Measurements from ENCODE around the gene TRIML1.

DNA sequence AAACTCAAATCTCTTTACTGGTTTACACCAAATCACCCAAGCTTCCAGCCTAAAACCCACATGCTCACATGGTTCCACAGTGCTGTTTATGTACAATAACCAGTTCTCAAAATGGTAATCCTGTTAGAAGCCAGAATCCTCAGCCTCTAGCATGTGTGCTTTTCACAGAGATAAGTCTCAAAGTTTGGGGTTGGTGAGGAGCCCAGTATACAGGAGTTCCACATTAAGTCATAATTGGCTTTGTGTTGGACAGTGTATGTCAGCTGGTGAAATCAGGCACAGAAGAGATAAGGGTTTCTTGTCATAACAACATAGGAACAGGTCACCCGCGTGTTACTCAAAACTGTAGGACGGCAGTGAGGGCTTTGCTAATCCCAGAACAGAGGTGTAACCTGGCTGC, at the start of gene TRIML1:
- TF ChIP-seq CTCF (IDR thresholded peaks at IDR 0.05; ENCODE audit: poor library complexity, severe bottlenecking) (no peak), EZH2 (IDR thresholded peaks at IDR 0.05; ENCODE audit: borderline replicate concordance, insufficient read depth, low read length, poor library complexity, severe bottlenecking) (no peak), EP300 (conservative IDR thresholded peaks at IDR 0.05; ENCODE audit: poor library complexity, severe bottlenecking) (no peak), RAD21 (conservative IDR thresholded peaks at IDR 0.05) (no peak), POLR2AphosphoS5 (IDR thresholded peaks at IDR 0.05) (no peak), MXI1 (conservative IDR thresholded peaks at IDR 0.05; ENCODE audit: poor library complexity, severe bottlenecking) (no peak), TAF1 (IDR thresholded peaks at IDR 0.05; ENCODE audit: low read depth) (no peak), SMC3 (conservative IDR thresholded peaks at IDR 0.05; ENCODE audit: poor library complexity) (no peak)

All from neural cell (in vitro differentiated cells).